Measurements from ENCODE around the gene MCHR1.

DNA sequence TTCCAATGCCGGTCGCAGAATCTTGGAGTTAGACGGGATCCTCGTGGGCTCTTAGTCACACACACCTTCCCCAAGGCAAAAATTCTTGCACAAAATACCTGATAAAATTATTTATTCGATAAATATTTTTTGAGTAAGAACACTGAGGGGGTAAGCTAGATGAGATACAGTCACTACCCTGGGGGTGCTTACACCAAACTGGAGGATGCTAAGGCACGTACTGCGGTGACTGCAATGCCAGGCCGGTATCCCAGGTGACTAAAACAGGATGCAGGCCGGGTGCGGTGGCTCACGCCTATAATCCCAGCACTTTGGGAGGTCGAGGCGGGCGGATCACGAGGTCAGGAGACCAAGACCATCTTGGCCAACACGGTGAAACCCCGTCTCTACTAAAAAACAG lies 41.0 kb upstream of the MCHR1 start:
- no peak for TF ChIP-seq CTCF (IDR thresholded peaks at IDR 0.05; ENCODE audit: low read depth, low read length, missing input control)
- TF ChIP-seq, protein P1, sequence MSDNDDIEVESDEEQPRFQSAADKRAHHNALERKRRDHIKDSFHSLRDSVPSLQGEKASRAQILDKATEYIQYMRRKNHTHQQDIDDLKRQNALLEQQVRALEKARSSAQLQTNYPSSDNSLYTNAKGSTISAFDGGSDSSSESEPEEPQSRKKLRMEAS (IDR thresholded peaks at IDR 0.05): no peak
- TF ChIP-seq, protein P2, sequence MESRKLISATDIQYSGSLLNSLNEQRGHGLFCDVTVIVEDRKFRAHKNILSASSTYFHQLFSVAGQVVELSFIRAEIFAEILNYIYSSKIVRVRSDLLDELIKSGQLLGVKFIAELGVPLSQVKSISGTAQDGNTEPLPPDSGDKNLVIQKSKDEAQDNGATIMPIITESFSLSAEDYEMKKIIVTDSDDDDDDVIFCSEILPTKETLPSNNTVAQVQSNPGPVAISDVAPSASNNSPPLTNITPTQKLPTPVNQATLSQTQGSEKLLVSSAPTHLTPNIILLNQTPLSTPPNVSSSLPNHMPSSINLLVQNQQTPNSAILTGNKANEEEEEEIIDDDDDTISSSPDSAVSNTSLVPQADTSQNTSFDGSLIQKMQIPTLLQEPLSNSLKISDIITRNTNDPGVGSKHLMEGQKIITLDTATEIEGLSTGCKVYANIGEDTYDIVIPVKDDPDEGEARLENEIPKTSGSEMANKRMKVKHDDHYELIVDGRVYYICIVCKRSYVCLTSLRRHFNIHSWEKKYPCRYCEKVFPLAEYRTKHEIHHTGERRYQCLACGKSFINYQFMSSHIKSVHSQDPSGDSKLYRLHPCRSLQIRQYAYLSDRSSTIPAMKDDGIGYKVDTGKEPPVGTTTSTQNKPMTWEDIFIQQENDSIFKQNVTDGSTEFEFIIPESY (IDR thresholded peaks at IDR 0.05): no peak
- TF ChIP-seq, protein P3, sequence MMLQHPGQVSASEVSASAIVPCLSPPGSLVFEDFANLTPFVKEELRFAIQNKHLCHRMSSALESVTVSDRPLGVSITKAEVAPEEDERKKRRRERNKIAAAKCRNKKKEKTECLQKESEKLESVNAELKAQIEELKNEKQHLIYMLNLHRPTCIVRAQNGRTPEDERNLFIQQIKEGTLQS (IDR thresholded peaks at IDR 0.05): no peak
- TF ChIP-seq JUND (IDR thresholded peaks at IDR 0.05): no peak
- TF ChIP-seq TAF1 (conservative IDR thresholded peaks at IDR 0.05): no peak
- no peak for TF ChIP-seq NR2F2 (IDR thresholded peaks at IDR 0.05)
- no peak for TF ChIP-seq YY1 (IDR thresholded peaks at IDR 0.05)
- TF ChIP-seq SP1 (IDR thresholded peaks at IDR 0.05): no peak
- no peak for TF ChIP-seq EGR1 (IDR thresholded peaks at IDR 0.05; ENCODE audit: low read depth in 2 of 2)
- TF ChIP-seq REST (IDR thresholded peaks at IDR 0.05): no peak
- TF ChIP-seq RAD21 (IDR thresholded peaks at IDR 0.05): no peak
- no peak for TF ChIP-seq GABPA (IDR thresholded peaks at IDR 0.05 in 1 of 2, conservative IDR thresholded peaks at IDR 0.05 in 1 of 2)
- no peak for TF ChIP-seq FOXA1 (IDR thresholded peaks at IDR 0.05)
